GM18909 (cell line): Measurements from ENCODE around the gene EML4.
"Not testable (repeated sequence)": the region's sequence is repeated elsewhere in the genome, so short reads cannot be mapped to it uniquely, and the experiment has no call there.

Source experiments
- ATAC-seq: cut with Tn5 transposase; IDR thresholded peaks from one replicate; pipeline ENCODE4 v1.9.1; 2021; ENCODE audit warnings: mild to moderate bottlenecking; ENCODE audit not compliant: unreplicated experiment, poor library complexity

The EML4 gene

DNA sequence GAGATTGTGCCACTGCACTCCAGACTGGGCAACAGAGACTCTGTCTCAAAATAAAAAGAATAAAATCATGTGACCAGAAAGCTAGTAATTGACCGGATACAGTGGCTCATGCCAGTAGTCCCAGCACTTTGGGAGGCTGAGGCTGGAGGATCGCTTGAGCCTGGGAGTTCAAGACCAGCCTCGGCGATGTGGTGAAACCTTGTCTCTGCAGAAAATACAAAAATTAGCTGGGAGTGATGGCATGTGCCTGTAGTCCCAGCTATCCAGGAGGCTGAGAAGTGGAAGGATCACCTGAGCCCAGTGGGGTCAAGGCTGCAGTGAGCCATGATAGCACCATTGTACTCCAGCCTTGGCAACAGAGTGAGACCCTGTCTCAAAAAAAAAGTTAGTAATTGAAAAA, 155.1 kb downstream of the EML4 start:
- ATAC-seq: no peak

DNA sequence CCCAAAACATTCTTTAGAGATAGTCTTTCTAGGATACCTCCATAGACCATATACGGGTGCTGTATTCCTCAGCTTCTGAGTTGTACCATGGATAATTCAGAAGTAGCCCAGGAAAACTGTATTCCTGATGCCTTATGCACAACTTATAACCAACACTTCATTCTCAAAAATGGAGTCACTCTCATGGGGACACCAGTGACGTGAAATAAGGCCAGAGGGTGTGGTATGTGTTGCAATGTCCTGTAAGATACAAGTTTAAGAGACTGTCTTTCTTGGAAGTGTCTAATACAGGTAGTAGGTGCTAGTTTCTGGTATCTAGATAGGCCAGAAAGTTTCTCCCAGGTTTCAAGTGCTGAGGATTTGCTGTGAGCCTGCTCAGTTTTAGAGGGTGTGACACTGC, 155.8 kb downstream of the EML4 start:
- ATAC-seq: no peak

DNA sequence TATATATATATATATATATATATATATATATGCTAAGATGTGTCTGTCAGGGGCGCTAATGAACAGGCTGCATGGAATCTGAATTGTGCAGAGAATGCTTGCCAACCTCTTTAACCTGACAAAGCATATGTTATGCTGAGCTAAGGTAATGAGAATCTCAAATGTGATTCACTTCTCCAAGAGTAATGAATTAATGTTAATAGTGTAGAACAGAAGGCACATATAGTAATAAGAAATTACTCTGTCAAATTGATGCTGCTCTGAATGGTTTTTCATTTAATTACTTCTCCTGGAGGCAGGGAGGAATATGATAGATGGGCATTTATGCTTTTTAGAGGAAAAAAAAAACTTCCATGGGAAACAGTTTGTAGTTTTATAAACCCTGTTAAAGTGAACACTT, 156.5 kb downstream of the EML4 start:
- no peak for ATAC-seq

DNA sequence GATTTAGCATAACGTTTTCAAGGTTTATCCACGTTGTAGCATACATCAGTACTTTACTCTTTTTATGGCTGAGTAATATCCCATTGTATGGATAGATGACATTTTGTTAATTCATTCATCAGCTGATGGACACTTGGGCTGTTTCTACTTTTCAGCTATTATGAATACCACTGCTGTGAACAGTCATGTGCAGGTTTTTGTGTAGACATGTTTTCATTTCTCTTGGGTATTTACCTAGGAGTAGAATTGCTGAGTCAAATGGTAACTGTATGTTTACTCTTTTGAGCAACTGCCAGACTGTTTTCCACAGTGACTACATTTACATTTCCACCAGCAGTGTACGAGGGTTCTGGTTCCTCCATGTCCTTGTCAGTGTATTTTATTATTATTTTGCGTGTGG, 158.0 kb downstream of the EML4 start:
- no peak for ATAC-seq

DNA sequence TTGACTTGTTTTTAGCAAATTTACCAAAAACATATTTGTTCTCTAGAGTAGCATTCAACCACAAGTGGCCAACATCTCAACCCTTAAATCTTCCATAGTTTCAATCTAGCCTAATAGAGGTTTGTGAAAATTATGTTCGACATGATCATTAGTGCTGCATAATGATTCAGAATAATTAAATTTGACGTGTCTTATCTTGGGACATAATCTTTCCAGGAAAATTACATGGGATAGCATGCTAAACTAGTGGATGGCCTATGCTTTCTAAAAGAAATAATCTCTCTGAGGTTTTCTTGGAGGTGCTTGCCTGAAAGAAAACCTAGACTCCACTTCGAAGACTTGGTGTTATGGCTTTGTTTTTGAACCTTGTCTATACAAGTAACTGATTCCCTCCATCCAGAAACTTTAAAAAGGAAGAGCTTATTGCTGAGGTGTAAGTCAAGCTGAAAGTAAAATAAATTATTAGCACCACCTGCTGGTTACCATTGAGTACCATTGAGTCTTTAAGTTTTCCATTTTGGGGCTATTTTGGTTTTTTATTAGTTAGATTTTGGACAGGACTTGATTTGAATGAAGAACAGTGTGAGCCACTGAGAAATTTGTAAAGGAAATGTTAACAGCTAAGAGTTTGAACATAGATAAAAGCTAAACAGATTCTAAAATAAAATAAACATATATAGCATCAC, 159.1 kb downstream of the EML4 start:
- peak; percentile 57 for ATAC-seq

DNA sequence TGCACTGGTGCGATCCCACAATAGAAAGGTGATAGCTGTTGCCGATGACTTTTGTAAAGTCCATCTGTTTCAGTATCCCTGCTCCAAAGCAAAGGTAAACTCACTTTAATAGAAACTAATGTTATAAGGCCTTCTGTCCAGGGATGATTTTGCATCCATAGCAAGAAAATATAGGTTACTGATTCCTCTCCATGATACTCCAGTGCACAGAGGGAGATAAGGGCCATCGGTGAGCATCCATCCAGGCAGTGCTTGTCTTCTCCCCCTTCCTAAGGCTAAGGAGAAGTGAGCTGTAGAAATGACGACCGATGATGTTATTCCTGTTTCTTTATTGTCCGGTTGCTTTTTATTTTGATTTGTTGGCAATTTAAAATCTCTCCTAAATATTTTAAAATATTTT, 159.8 kb downstream of the EML4 start:
- no peak for ATAC-seq

DNA sequence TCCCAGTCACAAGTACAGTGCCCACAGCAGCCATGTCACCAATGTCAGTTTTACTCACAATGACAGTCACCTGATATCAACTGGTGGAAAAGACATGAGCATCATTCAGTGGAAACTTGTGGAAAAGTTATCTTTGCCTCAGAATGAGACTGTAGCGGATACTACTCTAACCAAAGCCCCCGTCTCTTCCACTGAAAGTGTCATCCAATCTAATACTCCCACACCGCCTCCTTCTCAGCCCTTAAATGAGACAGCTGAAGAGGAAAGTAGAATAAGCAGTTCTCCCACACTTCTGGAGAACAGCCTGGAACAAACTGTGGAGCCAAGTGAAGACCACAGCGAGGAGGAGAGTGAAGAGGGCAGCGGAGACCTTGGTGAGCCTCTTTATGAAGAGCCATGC, 160.6 kb downstream of the EML4 start:
- no peak for ATAC-seq

DNA sequence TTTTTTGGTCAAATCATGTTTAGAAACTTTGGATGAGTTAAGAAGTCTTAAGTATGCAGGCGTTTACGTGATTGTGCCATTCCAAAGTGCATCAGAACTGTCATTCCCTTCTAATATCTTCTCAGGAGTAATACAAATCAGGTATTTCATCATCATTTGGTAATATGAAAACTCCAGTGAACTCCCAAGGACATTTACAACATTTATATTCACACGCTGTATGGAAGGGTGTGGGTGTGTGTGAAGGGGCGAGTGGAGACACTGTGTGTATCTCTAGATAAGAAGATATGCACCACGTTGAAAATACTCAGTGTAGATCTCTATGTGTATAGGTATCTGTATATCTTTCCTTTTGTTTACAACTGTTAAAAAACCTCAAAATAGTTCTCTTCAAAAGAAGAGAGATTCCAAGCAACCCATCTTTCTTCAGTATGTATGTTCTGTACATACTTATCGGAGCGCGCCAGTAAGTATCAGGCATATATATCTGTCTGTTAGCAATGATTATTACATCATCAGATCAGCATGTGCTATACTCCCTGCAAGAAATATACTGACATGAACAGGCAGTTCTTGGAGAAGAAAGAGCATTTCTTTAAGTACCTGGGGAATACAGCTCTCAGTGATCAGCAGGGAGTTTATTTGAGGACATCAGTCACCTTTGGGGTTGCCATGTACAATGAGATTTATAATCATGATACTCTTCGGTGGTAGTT, 162.6 kb downstream of the EML4 start:
- ATAC-seq: no peak

DNA sequence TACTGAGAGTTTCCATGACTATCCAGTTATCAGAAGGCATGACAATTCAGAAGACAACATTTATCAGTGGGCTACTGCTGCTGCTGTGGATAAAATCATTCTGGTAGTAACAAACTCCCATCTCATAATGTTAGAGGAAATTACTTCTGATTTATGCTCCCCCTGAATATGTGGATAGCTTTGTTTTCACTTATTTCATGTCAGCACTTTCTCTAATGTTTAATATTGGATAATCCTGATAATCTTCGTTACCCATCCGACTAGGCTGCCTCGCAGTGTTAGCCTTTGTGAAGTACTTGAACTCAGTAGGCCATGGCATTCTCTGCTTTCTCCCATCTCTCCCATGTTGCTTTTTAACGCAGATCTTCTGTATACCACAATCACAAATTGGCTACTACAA, 163.4 kb downstream of the EML4 start:
- ATAC-seq: no peak

DNA sequence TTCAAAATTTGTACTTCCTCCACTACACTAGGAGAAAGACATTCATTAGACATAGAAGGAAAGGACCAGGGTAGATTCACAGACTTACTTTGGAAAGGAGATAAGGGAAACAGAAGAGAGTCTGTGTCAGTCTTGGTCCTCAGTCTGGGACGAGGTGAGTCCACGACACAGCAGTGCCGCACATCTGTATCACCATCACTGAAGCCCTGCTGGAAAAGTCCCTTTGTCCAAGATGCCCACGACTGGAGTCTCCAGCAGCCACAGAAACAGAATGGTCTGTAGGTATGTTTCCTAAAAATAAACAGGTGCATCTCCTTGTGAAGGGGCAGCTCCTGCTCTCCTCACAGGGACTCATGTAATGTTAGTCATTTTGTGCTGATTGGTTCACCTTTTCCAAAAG, 164.4 kb downstream of the EML4 start:
- ATAC-seq: no peak

DNA sequence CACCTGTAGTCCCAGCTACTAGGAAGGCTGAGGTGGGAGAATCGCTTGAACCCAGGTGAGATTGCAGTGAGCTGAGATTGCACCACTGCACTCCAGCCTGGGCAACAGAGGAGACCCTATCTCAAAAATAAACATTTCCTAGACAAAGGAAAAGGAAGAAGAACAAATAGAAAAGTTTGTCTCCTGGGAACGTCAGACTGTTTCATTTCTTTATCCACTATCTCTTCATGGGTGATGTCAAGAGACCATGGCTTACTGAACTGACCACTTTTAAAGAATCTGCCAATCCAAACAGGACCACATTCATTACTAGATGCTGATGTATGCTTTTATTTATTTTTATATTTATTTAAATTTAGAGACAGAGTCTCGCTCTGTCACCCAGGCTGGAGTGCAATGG, 165.1 kb downstream of the EML4 start:
- no peak for ATAC-seq

DNA sequence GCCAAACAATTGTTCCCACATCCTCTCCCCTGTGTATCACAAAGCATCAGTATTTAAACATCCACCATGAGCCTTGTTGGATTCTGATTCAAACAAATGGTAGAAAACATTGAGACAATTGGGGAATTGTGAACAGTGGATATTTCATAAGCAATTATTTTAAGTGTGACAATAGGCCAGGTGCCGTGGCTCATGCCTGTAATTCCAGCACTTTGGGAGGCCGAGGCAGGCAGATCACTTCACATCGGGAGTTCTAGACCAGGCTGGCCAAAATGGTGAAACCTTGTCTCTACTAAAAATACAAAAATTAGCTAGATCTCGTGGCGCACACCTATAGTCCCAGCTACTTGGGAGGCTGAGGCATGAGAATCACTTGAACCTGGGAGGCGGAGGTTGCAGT, 165.7 kb downstream of the EML4 start:
- ATAC-seq: not testable (repeated sequence)

DNA sequence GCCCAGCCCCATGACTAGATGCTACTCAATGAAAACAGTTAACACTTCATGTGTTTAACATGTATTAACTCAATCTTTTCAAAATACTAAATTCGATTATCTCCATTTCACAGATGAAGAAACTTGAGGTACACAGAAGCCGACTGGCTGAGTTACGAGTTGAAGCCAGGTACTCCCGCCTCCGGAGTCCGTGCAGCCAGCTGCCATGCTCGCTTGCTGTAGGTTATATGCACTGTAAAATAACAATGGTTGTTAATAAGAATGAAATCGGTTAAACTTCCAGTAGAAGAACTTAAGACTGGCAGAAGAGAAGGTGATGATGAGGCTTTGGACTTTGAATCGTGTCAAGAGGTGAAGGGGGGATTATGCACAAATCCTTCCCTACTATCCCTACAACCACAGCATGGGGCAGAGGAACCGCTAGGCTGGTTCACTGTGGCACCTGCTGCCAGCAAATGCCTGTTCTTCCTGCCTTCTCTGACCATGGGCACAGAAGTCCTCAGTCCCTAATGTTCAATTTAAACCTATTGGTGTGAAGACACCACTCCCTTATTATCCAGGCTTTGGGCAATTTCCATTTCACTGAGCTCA, 166.5 kb downstream of the EML4 start:
- no peak for ATAC-seq

DNA sequence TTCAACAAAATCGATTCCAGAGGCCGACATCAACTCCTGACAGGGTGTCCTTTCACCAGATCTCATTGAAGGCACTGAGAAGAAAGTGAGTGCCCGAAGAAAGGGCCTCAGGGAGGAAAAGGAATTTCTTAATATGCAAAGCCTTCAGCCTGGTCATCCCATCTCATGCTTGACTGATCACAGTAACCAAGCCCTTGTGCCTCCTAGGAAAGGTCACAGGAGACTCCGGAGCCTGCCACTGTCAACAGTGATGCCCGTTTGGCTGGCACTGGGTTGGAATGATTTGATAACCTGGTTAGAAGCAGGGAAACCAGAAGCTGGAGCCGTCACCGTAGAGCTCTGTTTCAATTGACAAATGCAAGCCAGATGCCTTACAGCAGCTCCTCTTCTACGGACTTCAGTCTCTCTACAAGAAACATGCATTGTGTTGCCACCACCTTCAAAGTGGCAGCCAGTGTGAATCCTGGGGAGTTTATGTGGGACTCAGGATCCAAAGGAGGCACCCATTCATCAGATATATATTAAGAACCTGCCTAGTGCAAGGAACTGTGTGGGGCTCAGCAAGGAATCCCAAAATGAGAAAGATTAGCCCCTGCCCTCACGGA, 167.3 kb downstream of the EML4 start:
- no peak for ATAC-seq

DNA sequence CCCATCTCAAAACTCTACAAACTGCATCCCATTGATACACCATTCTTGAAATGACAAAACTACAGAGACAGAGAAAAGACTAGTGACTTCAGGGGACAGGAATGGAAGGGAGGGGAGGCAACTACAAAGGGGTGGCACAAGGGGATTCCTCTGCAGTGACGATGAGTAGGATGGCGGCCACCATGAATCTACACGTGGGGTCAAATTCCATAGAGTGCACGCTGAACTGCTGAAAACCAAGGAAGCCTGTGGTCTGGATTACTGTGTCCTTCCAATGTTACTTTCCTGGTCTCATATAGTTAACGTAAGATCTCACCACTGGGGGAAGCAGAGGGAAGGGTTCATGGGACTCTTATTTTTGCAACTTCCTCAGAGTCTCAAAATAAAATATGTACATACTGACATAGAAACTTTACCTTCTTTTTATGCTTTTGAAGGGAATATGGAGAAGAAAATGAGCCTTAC, 168.2 kb downstream of the EML4 start:
- ATAC-seq: no peak

DNA sequence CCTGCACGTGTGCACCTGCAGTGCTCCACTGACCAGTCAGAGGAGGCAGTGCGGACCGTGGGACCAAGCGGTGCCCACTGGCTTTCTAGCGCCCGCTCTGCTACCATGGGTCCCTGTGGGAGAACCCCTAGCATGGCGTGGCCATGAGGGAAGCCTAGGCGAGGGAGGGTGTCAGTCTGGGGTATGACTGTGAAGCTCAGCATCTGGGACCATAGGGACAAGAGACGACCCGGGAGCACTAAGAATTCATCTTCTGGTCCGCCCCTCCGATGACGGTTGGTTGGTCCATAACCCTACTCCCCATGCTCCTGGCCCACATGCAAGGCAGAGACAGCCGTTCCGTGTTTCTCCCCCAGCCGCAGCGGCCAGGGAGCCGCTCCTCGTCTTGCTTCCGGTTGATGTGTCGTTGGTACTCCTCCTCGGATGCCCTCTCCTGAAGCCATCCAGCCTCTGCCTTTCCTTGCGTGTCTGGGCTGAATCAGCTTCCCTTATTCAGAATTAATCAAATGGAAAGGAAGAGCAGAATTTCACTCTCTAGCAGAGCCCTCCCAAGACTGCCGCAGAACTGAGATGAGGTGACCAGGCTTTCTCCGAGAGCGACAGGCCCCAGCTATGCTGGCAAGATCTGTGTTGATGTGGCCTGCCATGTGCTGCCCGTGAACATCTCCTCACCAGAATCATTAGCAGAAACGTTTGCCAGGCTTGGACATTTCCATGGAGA, 168.9 kb downstream of the EML4 start:
- ATAC-seq: no peak

DNA sequence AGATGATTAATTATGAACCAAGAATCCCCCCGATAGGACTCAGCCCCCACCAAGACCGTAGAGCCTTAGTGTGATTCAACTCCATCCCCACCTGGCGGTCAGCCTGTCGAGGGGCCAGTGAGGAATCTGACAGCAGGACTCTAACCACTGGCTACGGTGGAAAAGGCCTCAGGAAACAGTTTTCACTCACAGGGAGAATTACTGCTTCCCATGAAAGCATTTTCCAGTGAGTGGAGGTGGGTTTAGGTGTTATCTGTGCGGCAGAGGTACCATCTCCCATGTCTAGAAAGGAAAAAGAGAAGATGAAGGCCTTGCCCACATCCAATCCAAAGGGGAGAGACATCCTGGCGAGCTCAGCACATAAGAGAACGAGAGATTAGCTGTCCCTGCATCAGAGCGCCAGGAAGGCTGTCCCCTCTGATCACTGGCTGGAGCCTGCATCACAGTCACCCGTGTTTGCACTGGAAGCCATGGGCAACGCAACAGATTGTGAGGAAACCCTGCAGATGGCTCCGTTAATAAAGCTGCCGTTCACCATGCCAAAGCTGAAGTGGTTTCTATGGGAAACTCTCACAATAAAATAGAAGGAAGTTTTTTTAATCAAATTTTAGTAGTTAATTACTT, 169.5 kb downstream of the EML4 start:
- no peak for ATAC-seq

DNA sequence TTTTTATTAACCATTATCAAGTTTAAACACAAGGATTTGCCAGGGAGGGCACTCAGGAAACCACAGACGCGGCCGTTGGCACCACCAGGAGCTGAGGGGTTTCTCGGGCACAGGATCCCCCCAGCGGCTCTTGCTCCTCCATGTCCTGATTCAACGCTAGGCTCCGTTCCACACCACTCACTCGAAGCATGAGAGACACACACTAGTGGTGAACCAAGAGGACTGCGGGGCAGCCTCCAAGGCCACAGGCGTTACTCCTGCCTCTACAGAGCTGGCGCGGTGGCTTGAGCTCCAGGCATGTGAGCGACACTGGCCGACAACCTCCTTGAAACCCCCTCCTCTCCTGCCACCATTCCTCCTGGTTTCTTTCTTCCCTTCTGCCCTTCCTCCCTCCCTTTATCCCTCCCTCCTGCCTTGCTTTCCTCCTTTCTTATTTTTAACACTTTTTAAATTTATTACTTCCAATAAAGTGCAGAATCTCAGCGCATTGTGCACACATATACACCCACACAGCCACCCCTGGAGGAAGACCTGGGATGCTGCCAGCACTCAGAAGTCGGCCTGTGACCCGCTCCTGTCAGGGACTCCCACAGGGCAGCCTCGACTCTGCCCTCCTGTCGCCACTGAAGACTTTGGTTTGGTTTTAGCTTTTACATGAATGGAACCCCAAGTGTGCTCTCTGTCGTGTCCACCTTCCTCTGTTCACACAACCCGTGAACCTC, 170.2 kb downstream of the EML4 start:
- no peak for ATAC-seq

DNA sequence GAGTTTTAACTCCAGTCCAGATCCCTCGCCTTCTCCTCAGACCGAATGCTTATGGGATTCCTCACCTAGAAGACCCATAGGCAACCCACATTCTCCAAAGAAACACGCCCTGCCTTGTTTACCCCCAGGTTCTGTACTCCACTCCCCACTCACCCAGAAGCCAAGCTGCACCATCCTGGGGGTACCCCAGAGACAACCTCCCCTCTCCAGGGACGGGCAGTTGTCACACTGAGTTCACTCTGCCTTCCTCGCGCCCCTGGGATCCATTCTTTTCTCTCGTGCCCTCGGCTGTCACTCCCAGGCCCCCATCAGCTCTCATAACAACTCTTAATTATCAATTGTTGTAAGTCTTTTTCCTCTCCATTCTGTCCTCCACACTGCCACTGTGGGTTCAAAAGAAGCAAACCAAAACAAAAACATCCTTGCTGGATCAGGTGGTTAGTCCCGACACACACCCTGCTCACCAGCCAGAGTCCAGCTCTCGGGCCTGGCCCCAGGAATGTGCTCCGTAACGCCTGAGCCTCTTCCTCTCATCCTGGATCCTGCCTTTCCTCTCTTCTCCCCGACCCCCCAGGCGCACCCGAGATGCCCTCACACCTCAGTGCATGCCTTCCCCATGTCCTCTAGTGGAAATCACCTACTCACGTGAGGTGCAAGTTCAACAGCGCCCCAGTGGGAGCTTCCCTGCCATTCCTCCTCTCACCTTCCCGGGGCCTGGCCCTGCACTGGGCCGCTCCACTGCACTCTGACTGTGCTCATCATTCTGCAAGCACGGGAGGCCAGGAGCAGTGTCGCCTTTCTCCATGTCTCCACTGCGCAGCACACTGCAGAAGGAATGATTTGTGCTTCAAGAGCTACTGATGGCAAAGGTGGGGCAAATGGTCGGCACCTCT, 171.1 kb downstream of the EML4 start:
- ATAC-seq: no peak
